PFSK-1 (cell line): ENCODE data around the gene MORN5.

Experiments used
- POLR2AphosphoS5 ChIP-seq: IDR thresholded peaks from 2 replicates; pipeline ENCODE4 v1.6.1; 2012; ENCODE audit warnings: low read depth, mild to moderate bottlenecking, control low read depth, low read length, moderate library complexity
- SIN3A ChIP-seq: IDR thresholded peaks from 2 replicates; pipeline ENCODE4 v1.6.1; 2012; ENCODE audit warnings: mild to moderate bottlenecking, low read length, moderate library complexity, borderline replicate concordance; ENCODE audit not compliant: insufficient read depth
- TAF1 ChIP-seq: IDR thresholded peaks from 2 replicates; pipeline ENCODE4 v1.6.1; 2012; ENCODE audit warnings: low read length, control low read depth, borderline replicate concordance; ENCODE audit not compliant: insufficient read depth
- TF ChIP-seq, protein P1 (sequence below), 2 experiments: IDR thresholded peaks; 2 replicates each; pipeline versions ENCODE4 v1.6.1 to v1.8.0; 2011 to 2012; ENCODE audit warnings: low read depth in 2 of 2, low read length in 2 of 2, control low read depth in 1 of 2, inconsistent platforms in 1 of 2, mild to moderate bottlenecking in 1 of 2, moderate library complexity in 1 of 2; ENCODE audit not compliant: insufficient read depth in 1 of 2

- no peak for TF ChIP-seq POLR2AphosphoS5
- TF ChIP-seq TAF1: no peak
- no peak for TF ChIP-seq SIN3A
- TF ChIP-seq, protein P1, sequence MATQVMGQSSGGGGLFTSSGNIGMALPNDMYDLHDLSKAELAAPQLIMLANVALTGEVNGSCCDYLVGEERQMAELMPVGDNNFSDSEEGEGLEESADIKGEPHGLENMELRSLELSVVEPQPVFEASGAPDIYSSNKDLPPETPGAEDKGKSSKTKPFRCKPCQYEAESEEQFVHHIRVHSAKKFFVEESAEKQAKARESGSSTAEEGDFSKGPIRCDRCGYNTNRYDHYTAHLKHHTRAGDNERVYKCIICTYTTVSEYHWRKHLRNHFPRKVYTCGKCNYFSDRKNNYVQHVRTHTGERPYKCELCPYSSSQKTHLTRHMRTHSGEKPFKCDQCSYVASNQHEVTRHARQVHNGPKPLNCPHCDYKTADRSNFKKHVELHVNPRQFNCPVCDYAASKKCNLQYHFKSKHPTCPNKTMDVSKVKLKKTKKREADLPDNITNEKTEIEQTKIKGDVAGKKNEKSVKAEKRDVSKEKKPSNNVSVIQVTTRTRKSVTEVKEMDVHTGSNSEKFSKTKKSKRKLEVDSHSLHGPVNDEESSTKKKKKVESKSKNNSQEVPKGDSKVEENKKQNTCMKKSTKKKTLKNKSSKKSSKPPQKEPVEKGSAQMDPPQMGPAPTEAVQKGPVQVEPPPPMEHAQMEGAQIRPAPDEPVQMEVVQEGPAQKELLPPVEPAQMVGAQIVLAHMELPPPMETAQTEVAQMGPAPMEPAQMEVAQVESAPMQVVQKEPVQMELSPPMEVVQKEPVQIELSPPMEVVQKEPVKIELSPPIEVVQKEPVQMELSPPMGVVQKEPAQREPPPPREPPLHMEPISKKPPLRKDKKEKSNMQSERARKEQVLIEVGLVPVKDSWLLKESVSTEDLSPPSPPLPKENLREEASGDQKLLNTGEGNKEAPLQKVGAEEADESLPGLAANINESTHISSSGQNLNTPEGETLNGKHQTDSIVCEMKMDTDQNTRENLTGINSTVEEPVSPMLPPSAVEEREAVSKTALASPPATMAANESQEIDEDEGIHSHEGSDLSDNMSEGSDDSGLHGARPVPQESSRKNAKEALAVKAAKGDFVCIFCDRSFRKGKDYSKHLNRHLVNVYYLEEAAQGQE (IDR thresholded peaks at IDR 0.05; ENCODE audit: insufficient read depth in 1 of 2, low read depth in 2 of 2, low read length in 2 of 2): no peak
Measured at GRCh38 chr9:122164286-122164685, 4.6 kb downstream of the MORN5 start.
